CD4-positive, alpha-beta memory T cell (primary cell): ENCODE results near the gene SH3RF1. TPM values are rescaled to one million over a fixed set of nuclear protein-coding genes. Genes with fewer than 3 reads are reported as not detected.
"Not testable (repeated sequence)": the region's sequence is repeated elsewhere in the genome, so short reads cannot be mapped to it uniquely, and the experiment has no call there.

Source experiments
- CTCF ChIA-PET: fragments of 350-600 bp; sonication (Branson Sonifier 250); formaldehyde crosslinking; loops from one replicate; lab custom pipeline; 2021; ENCODE audit warnings: inconsistent platforms; ENCODE audit not compliant: partially characterized antibody; lab: Charles Lee
- POLR2A ChIA-PET: fragments of 350-600 bp; sonication (Branson Sonifier 250); formaldehyde crosslinking; loops from one replicate; lab custom pipeline; 2021; ENCODE audit not compliant: partially characterized antibody; lab: Charles Lee
- DNase-seq, 5 donors: peaks; one replicate each; pipeline versions ENCODE4 v3.0.0 to v3.0.0-alpha.2; 2020 to 2022; ENCODE audit warnings: mixed read lengths in 1 of 5
- H3K27ac ChIP-seq: one replicate; pipeline ENCODE4 v1.7.0; 2013; ENCODE audit warnings: low read depth, low read length
- H3K27me3 ChIP-seq: 2 replicates; pipeline ENCODE4 v1.7.0; 2013; ENCODE audit warnings: mild to moderate bottlenecking, low read length, moderate library complexity; ENCODE audit not compliant: insufficient read depth
- H3K36me3 ChIP-seq: 2 replicates; pipeline ENCODE4 v1.7.0; 2013; ENCODE audit warnings: mild to moderate bottlenecking, low read length, moderate library complexity; ENCODE audit not compliant: insufficient read depth
- H3K4me1 ChIP-seq: 2 replicates; pipeline ENCODE4 v1.7.0; 2013; ENCODE audit warnings: mild to moderate bottlenecking, low read length, moderate library complexity; ENCODE audit not compliant: insufficient read depth
- H3K4me3 ChIP-seq, 2 donors: one replicate each; pipeline ENCODE4 v1.7.0; 2013; ENCODE audit warnings: low read length in 2 of 2, mild to moderate bottlenecking in 1 of 2
- H3K9me3 ChIP-seq, 2 donors: one replicate each; pipeline ENCODE4 v1.7.0; 2013; ENCODE audit warnings: low read length in 2 of 2, control low read depth in 1 of 2; ENCODE audit not compliant: control insufficient read depth in 1 of 2
- H3K27ac Mint-ChIP-seq, 7 donors: one replicate each; pipeline ENCODE4 v1.8.0; 2020 to 2021; ENCODE audit warnings: mixed read lengths in 7 of 7, mild to moderate bottlenecking in 6 of 7, inconsistent platforms in 3 of 7, moderate library complexity in 3 of 7
- H3K27me3 Mint-ChIP-seq, 2 donors: one replicate each; pipeline ENCODE4 v1.8.0; 2020 to 2021; ENCODE audit warnings: mixed read lengths in 2 of 2
- H3K36me3 Mint-ChIP-seq, 2 donors: one replicate each; pipeline ENCODE4 v1.8.0; 2020 to 2021; ENCODE audit warnings: mixed read lengths in 2 of 2, inconsistent platforms in 1 of 2, mild to moderate bottlenecking in 1 of 2
- H3K4me1 Mint-ChIP-seq, 4 donors: one replicate each; pipeline ENCODE4 v1.8.0; 2020 to 2021; ENCODE audit warnings: mixed read lengths in 4 of 4, mild to moderate bottlenecking in 1 of 4
- H3K4me3 Mint-ChIP-seq, 8 donors: one replicate each; pipeline ENCODE4 v1.8.0; 2020 to 2021; ENCODE audit warnings: mixed read lengths in 8 of 8, mild to moderate bottlenecking in 7 of 8, moderate library complexity in 6 of 8, inconsistent platforms in 3 of 8
- H3K9me3 Mint-ChIP-seq, 8 donors: one replicate each; pipeline ENCODE4 v1.8.0; 2020 to 2021; ENCODE audit warnings: mixed read lengths in 8 of 8, mild to moderate bottlenecking in 5 of 8, inconsistent platforms in 3 of 8, moderate library complexity in 1 of 8
- intact Hi-C: fragments of 100-400 bp; cut with micrococcal nuclease; formaldehyde crosslinking; loops from one replicate; pipeline ENCODE4 v1.15.1; 2023
- polyA plus RNA-seq, 2 donors: library from polyadenylated mRNA; unstranded; fragments of 300-500 nt; fragmentation: Illumina TruSeq; gene quantifications; one replicate each; pipeline ENCODE4 v1.2.3, GENCODE V29; 2021
- total RNA-seq, 2 experiments: library from RNA; stranded (reverse); gene quantifications; one replicate each; pipeline ENCODE4 v1.2.3, GENCODE V29; 2021

Gene SH3RF1
- total and polyA plus RNA-seq, 4 experiments from 2014 or later = 0.11 to 0.15 TPM; not detected in 2

- Histone ChIP-seq H3K27ac (no peak overlapping the region), H3K4me1 (no peaks in the 10 kb centered on the region), H3K4me3 (no peak overlapping the region), H3K36me3 (no peaks in the 10 kb centered on the region), H3K27me3 (no peaks in the 10 kb centered on the region), H3K9me3 (no peaks in the 10 kb centered on the region)
- Mint-ChIP-seq H3K4me3 (no peak overlapping the region), H3K27ac (no peak overlapping the region), H3K4me1 (no peaks in the 10 kb centered on the region), H3K36me3 (no peaks in the 10 kb centered on the region), H3K27me3 (peaks cover 2 to 4% of the 10 kb centered on the region in 2 donors), H3K9me3 (peaks cover 0 to 2% (median 0%) of the 10 kb centered on the region in 8 donors)
- intact Hi-C loops = no loop called here
- DNase-seq = no peak
- CTCF ChIA-PET = no interaction called here
- POLR2A ChIA-PET = no interaction called here
Observed at GRCh38 chr4:169184236-169184635, 86.5 kb downstream of the SH3RF1 start.

- no peak overlapping the region for H3K27ac Mint-ChIP-seq
- Histone ChIP-seq H3K27ac (no peak overlapping the region), H3K27me3 (no peaks in the 10 kb centered on the region), H3K4me1 (no peaks in the 10 kb centered on the region), H3K4me3 (no peak overlapping the region), H3K36me3 (no peaks in the 10 kb centered on the region), H3K9me3 (no peaks in the 10 kb centered on the region)
- no peak overlapping the region for H3K4me3 Mint-ChIP-seq
- no peaks in the 10 kb centered on the region for H3K36me3 Mint-ChIP-seq
- ChIA-PET POLR2A (no interaction called here), CTCF (no interaction called here)
- H3K27me3 Mint-ChIP-seq = peaks cover 2 to 4% of the 10 kb centered on the region in 2 donors
- no peak for DNase-seq
- peaks cover 0 to 2% (median 0%) of the 10 kb centered on the region in 8 donors for H3K9me3 Mint-ChIP-seq
- no peaks in the 10 kb centered on the region for H3K4me1 Mint-ChIP-seq
- intact Hi-C loops = no loop called here
Observed at GRCh38 chr4:169183581-169183980, 87.2 kb downstream of the SH3RF1 start.

GRCh38 chr4:169179609-169180521 lies 90.9 kb downstream of the SH3RF1 start:
- no peaks in the 10 kb centered on the region for H3K36me3 Mint-ChIP-seq
- DNase-seq = no peak
- no peak overlapping the region for H3K4me3 ChIP-seq
- ChIA-PET POLR2A (no interaction called here), CTCF (no interaction called here)
- intact Hi-C loops = no loop called here
- H3K36me3 ChIP-seq = no peaks in the 10 kb centered on the region
- H3K27ac Mint-ChIP-seq = no peak overlapping the region
- H3K27me3 ChIP-seq = no peaks in the 10 kb centered on the region
- H3K9me3 Mint-ChIP-seq = peaks cover 0 to 2% (median 0%) of the 10 kb centered on the region in 8 donors
- no peaks in the 10 kb centered on the region for H3K4me1 Mint-ChIP-seq
- H3K4me3 Mint-ChIP-seq = no peak overlapping the region
- H3K4me1 ChIP-seq = no peaks in the 10 kb centered on the region
- no peak overlapping the region for H3K27ac ChIP-seq
- no peaks in the 10 kb centered on the region for H3K9me3 ChIP-seq
- H3K27me3 Mint-ChIP-seq = peaks cover 2 to 3% of the 10 kb centered on the region in 2 donors

- H3K27ac ChIP-seq, H3K27me3 Mint-ChIP-seq, H3K9me3 ChIP-seq, H3K4me1 Mint-ChIP-seq, DNase-seq, CTCF ChIA-PET, H3K36me3 Mint-ChIP-seq, H3K4me3 ChIP-seq, intact Hi-C loops, H3K4me1 ChIP-seq, H3K27me3 ChIP-seq, H3K27ac Mint-ChIP-seq, POLR2A ChIA-PET, H3K4me3 Mint-ChIP-seq, H3K36me3 ChIP-seq, H3K9me3 Mint-ChIP-seq: not testable (repeated sequence)
Observed at GRCh38 chr4:169178092-169178491, 92.7 kb downstream of the SH3RF1 start.

- intact Hi-C loops = no loop called here
- no peaks in the 10 kb centered on the region for H3K36me3 ChIP-seq
- no peaks in the 10 kb centered on the region for H3K4me1 ChIP-seq
- Mint-ChIP-seq H3K27me3 (peaks cover 0 to 2% of the 10 kb centered on the region in 2 donors), H3K27ac (no peak overlapping the region), H3K4me1 (no peaks in the 10 kb centered on the region), H3K4me3 (no peak overlapping the region), H3K36me3 (no peaks in the 10 kb centered on the region), H3K9me3 (peaks cover 0 to 2% (median 0%) of the 10 kb centered on the region in 8 donors)
- ChIA-PET POLR2A (no interaction called here), CTCF (no interaction called here)
- no peaks in the 10 kb centered on the region for H3K9me3 ChIP-seq
- H3K27ac ChIP-seq = no peak overlapping the region
- no peaks in the 10 kb centered on the region for H3K27me3 ChIP-seq
- DNase-seq = no peak
- H3K4me3 ChIP-seq = no peak overlapping the region
Observed at GRCh38 chr4:169175476-169175875, 95.3 kb downstream of the SH3RF1 start.

- Mint-ChIP-seq H3K4me1 (no peaks in the 10 kb centered on the region), H3K4me3 (no peak overlapping the region), H3K9me3 (peaks cover 0 to 2% (median 0%) of the 10 kb centered on the region in 8 donors), H3K27ac (no peak overlapping the region), H3K36me3 (no peaks in the 10 kb centered on the region), H3K27me3 (peaks cover 0 to 2% of the 10 kb centered on the region in 2 donors)
- Histone ChIP-seq H3K4me1 (no peaks in the 10 kb centered on the region), H3K4me3 (no peak overlapping the region), H3K27me3 (no peaks in the 10 kb centered on the region), H3K36me3 (no peaks in the 10 kb centered on the region), H3K27ac (no peak overlapping the region), H3K9me3 (no peaks in the 10 kb centered on the region)
- ChIA-PET CTCF (no interaction called here), POLR2A (no interaction called here)
- intact Hi-C loops = no loop called here
- no peak for DNase-seq
Observed at GRCh38 chr4:169175035-169175434, 95.7 kb downstream of the SH3RF1 start.

- intact Hi-C loops = no loop called here
- Mint-ChIP-seq H3K4me3 (no peak overlapping the region), H3K9me3 (peaks cover 0 to 2% (median 0%) of the 10 kb centered on the region in 8 donors), H3K36me3 (no peaks in the 10 kb centered on the region), H3K27me3 (peaks cover 0 to 2% of the 10 kb centered on the region in 2 donors), H3K4me1 (no peaks in the 10 kb centered on the region), H3K27ac (no peak overlapping the region)
- H3K27me3 ChIP-seq = no peaks in the 10 kb centered on the region
- CTCF ChIA-PET = no interaction called here
- H3K36me3 ChIP-seq = no peaks in the 10 kb centered on the region
- POLR2A ChIA-PET = no interaction called here
- no peak overlapping the region for H3K4me3 ChIP-seq
- no peaks in the 10 kb centered on the region for H3K4me1 ChIP-seq
- DNase-seq = no peak
- no peaks in the 10 kb centered on the region for H3K9me3 ChIP-seq
- no peak overlapping the region for H3K27ac ChIP-seq
Observed at GRCh38 chr4:169174247-169174646, 96.5 kb downstream of the SH3RF1 start.
